Choroid plexus epithelial cell (primary cell): ENCODE results near the gene BNIP2.
"Not testable (repeated sequence)": the region's sequence is repeated elsewhere in the genome, so short reads cannot be mapped to it uniquely, and the experiment has no call there.

Source experiments
- DNase-seq: peaks from one replicate; pipeline ENCODE4 v3.0.0-alpha.2; 2010; ENCODE audit warnings: low read depth
- H3K4me3 ChIP-seq: 2 replicates; pipeline ENCODE4 v1.5.1; 2011; ENCODE audit warnings: low read depth, mild to moderate bottlenecking, control low read depth, low read length, moderate library complexity
- CTCF ChIP-seq: conservative IDR thresholded peaks from 2 replicates; pipeline ENCODE4 v1.5.1; 2011; ENCODE audit warnings: low read depth, mild to moderate bottlenecking, control low read depth, inconsistent platforms, low read length, moderate library complexity

The BNIP2 gene

GRCh38 chr15:59644756-59645155, 44.4 kb downstream of the BNIP2 start:
- DNase-seq = peak; percentile 12
- TF ChIP-seq CTCF = no peak
- no peak overlapping the region for H3K4me3 ChIP-seq

- no peak for TF ChIP-seq CTCF
- no peak overlapping the region for H3K4me3 ChIP-seq
- peak; percentile 26 for DNase-seq
Observed at GRCh38 chr15:59642351-59642750, 46.8 kb downstream of the BNIP2 start.

GRCh38 chr15:59637507-59637906, 51.6 kb downstream of the BNIP2 start:
- DNase-seq = peak; percentile 13
- TF ChIP-seq CTCF = peak; percentile 33
- H3K4me3 ChIP-seq = not testable (repeated sequence)

GRCh38 chr15:59636184-59636583, 52.9 kb downstream of the BNIP2 start:
- TF ChIP-seq CTCF = no peak
- H3K4me3 ChIP-seq = no peak overlapping the region
- no peak for DNase-seq

GRCh38 chr15:59632714-59633113, 56.4 kb downstream of the BNIP2 start:
- DNase-seq = peak; percentile 23
- no peak overlapping the region for H3K4me3 ChIP-seq
- TF ChIP-seq CTCF = peak; percentile 61

GRCh38 chr15:59622289-59622688, 66.8 kb downstream of the BNIP2 start:
- H3K4me3 ChIP-seq = no peak overlapping the region
- peak; percentile 70 for DNase-seq
- TF ChIP-seq CTCF = peak; percentile 77

- no peak overlapping the region for H3K4me3 ChIP-seq
- no peak for TF ChIP-seq CTCF
- DNase-seq = no peak
Observed at GRCh38 chr15:59618406-59618805, 70.7 kb downstream of the BNIP2 start.
